K562 (cell line): ENCODE results near the gene HNRNPF. TPM values are rescaled to one million over a fixed set of nuclear protein-coding genes. Genes with fewer than 3 reads are reported as not detected.

Experiments
- ARID2 ChIP-seq: fragments of 450-650 bp; IDR thresholded peaks from 2 replicates; pipeline ENCODE4 v1.6.1; 2017; ENCODE audit warnings: antibody characterized with exemption, mild to moderate bottlenecking
- ATF7 ChIP-seq: fragments of 450-650 bp; IDR thresholded peaks from 2 replicates; pipeline ENCODE4 v1.7.1; 2014; ENCODE audit warnings: mild to moderate bottlenecking, moderate library complexity
- FOS ChIP-seq: IDR thresholded peaks from 3 replicates; pipeline ENCODE4 v1.6.1; 2011; ENCODE audit not compliant: insufficient read length; ENCODE audit errors: extremely low read depth
- GATAD2A ChIP-seq: fragments of 450-650 bp; IDR thresholded peaks from 2 replicates; pipeline ENCODE4 v1.6.1; 2017
- GATAD2B ChIP-seq: fragments of 450-650 bp; IDR thresholded peaks from 2 replicates; pipeline ENCODE4 v1.6.1; 2017; ENCODE audit warnings: mild to moderate bottlenecking, borderline replicate concordance
- GTF2F1 ChIP-seq: IDR thresholded peaks from 2 replicates; pipeline ENCODE4 v1.6.1; 2011; ENCODE audit warnings: low read depth, low read length, improper control_type of control experiment
- MAFK ChIP-seq: IDR thresholded peaks from 2 replicates; pipeline ENCODE4 v1.6.1; 2011; ENCODE audit warnings: low read length, improper control_type of control experiment
- NCOA1 ChIP-seq: fragments of 450-650 bp; IDR thresholded peaks from 2 replicates; pipeline ENCODE4 v1.6.1; 2016; ENCODE audit warnings: low read depth
- NCOR1 ChIP-seq: fragments of 450-650 bp; IDR thresholded peaks from 2 replicates; pipeline ENCODE4 v1.6.1; 2016; ENCODE audit warnings: mild to moderate bottlenecking, moderate library complexity
- RB1 ChIP-seq: fragments of 450-650 bp; IDR thresholded peaks from 2 replicates; pipeline ENCODE4 v1.6.1; 2017; ENCODE audit warnings: low read depth, mild to moderate bottlenecking
- SNRNP70 ChIP-seq: fragments of 200-400 bp; formaldehyde crosslinking; optimal IDR thresholded peaks from 2 replicates; pipeline ENCODE3; 2017; ENCODE audit warnings: low read depth, low read length
- SP2 ChIP-seq: IDR thresholded peaks from 2 replicates; pipeline ENCODE4 v1.6.1; 2011; ENCODE audit warnings: mild to moderate bottlenecking, low read depth, low read length, moderate library complexity; ENCODE audit not compliant: poor library complexity, severe bottlenecking; ENCODE audit errors: extremely low read depth
- TAF1 ChIP-seq: IDR thresholded peaks from 2 replicates; pipeline ENCODE4 v1.6.1; 2011; ENCODE audit warnings: mild to moderate bottlenecking, low read length, moderate library complexity; ENCODE audit not compliant: insufficient read depth, control insufficient read depth, severe bottlenecking; ENCODE audit errors: extremely low read depth
- ZBTB7A ChIP-seq: IDR thresholded peaks from 2 replicates; pipeline ENCODE4 v1.6.1; 2011; ENCODE audit warnings: low read depth, mild to moderate bottlenecking, low read length, moderate library complexity, borderline replicate concordance; ENCODE audit not compliant: control insufficient read depth
- ZKSCAN8 ChIP-seq: fragments of 200-800 bp; sonication (Bioruptor generic); IDR thresholded peaks from 2 replicates; pipeline ENCODE4 v1.6.1; 2016; ENCODE audit warnings: missing genetic modification characterization, missing compliant biosample characterization
- ZNF282 ChIP-seq: sonication (generic); formaldehyde crosslinking; IDR thresholded peaks from 2 replicates; pipeline ENCODE4 v1.8.1; 2023; ENCODE audit warnings: missing genetic modification reagents
- ZNF551 ChIP-seq: fragments of 250-450 bp; sonication (Bioruptor Pico); IDR thresholded peaks from 2 replicates; pipeline ENCODE4 v1.5.0; 2021; ENCODE audit warnings: mild to moderate bottlenecking, moderate library complexity
- ZNF583 ChIP-seq: fragments of 250-450 bp; sonication (Bioruptor Pico); IDR thresholded peaks from 2 replicates; pipeline ENCODE4 v1.4.0; 2020
- polyA plus RNA-seq, 8 experiments: library from polyadenylated mRNA; depleted of rRNA in 4 of 8; stranded (reverse) in 5 of 8; unstranded in 3 of 8; fragments of >200 nt; fragmentation: Nextera tagmentation in 2 of 8; fragmentation: Illumina TruSeq in 1 of 8; extraction: Ambion mirVana in 2 of 8; extraction: Trizol in 1 of 8; gene quantifications; 2 replicates each; pipeline versions ENCODE4 v1.2.1 to v1.2.3, GENCODE V29; 2011 to 2014; ENCODE audit warnings: inconsistent platforms in 1 of 8, missing spikeins in 1 of 8
- total RNA-seq, 7 experiments: library from RNA; depleted of rRNA in 6 of 7; stranded (reverse); fragments of >200 nt in 6 of 7; fragmentation: Illumina TruSeq in 2 of 7; extraction: Trizol in 2 of 7; gene quantifications; 2 replicates each; pipeline versions ENCODE4 v1.2.1 to v1.2.3, GENCODE V29; 2011 to 2021; ENCODE audit warnings: low replicate concordance in 1 of 7
- TF ChIP-seq, protein P1 (sequence below), 2 experiments: IDR thresholded peaks; 2 replicates each; pipeline ENCODE4 v1.6.1; 2011; ENCODE audit warnings: borderline replicate concordance in 1 of 2, control low read depth in 1 of 2, low read depth in 1 of 2, low read length in 1 of 2, mild to moderate bottlenecking in 1 of 2, mixed read lengths in 1 of 2, moderate library complexity in 1 of 2; ENCODE audit not compliant: insufficient read depth in 1 of 2, insufficient read length in 1 of 2, poor library complexity in 1 of 2, severe bottlenecking in 1 of 2; ENCODE audit errors: extremely low read depth in 1 of 2
- TF ChIP-seq, protein P2 (sequence below): fragments of 450-650 bp; IDR thresholded peaks from 2 replicates; pipeline ENCODE4 v1.6.1; 2016; ENCODE audit warnings: mild to moderate bottlenecking
- TF ChIP-seq, protein P3 (sequence below): fragments of 450-650 bp; IDR thresholded peaks from 2 replicates; pipeline ENCODE4 v1.6.1; 2016; ENCODE audit warnings: borderline replicate concordance

The HNRNPF gene
- total and polyA plus RNA-seq, 9 of the 15 experiments (the other 6 are each of a cell fraction or from before 2014, with no cell fraction given), result 192 to 489 (median 416) TPM

DNA sequence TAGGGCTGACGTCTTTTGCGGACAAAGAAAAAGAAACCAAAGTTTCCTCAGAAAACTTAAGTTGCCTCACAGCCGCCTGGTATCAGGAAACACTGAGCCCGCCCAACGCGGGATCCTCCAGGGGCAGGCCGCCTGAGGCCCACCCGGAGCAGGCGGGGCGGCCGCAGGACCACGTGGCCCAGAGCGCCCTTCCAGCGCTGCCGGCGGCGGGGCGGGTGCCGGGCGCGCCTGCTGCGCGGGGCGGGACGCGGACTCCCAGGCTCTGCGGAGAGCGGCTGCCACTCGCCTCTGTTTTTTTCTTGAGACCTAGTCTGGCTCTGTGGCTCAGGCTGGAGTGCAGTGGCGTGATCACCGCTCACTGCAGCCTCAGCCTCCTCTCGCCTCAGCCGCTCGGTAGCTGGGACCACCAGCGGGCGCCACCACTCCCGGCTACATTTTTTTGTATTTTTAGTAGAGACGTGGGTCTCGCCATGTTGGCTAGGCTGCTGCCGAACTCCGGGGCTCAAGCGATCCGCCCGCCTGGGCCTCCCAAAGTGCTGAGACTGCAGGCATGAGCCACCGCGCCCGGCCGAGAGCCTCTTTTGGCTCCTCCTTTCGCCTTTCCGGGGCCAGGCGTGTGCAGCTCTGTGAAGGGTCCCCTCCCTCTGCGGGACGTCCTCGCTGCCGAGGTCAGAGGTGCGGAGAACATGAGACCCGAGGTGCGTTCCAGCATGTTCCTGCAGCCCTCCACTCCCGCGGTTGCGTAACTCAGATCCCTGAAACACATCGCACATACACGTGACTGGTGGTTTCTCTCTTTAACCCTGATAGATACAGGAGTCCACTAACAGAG is 11.6 kb upstream of the HNRNPF start (continued):
- TF ChIP-seq, protein P1, sequence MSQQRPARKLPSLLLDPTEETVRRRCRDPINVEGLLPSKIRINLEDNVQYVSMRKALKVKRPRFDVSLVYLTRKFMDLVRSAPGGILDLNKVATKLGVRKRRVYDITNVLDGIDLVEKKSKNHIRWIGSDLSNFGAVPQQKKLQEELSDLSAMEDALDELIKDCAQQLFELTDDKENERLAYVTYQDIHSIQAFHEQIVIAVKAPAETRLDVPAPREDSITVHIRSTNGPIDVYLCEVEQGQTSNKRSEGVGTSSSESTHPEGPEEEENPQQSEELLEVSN (IDR thresholded peaks at IDR 0.05; ENCODE audit: borderline replicate concordance in 1 of 2, extremely low read depth in 1 of 2, insufficient read depth in 1 of 2, insufficient read length in 1 of 2, low read depth in 1 of 2, low read length in 1 of 2, poor library complexity in 1 of 2, severe bottlenecking in 1 of 2), result peak; percentile 89 to 93
- TF ChIP-seq ZBTB7A, result peak; percentile 87; the same call in 1 of the 2 replicates
- no peak for TF ChIP-seq SNRNP70
- TF ChIP-seq MAFK, result peak; percentile 29; the same call in 1 of the 2 replicates
- peak; percentile 34; the same call in 1 of the 2 replicates for TF ChIP-seq ZKSCAN8 (CRISPR knock-in tag)
- no peak for TF ChIP-seq GATAD2A
- peak; percentile 44; the same call in 1 of the 2 replicates for TF ChIP-seq NCOR1
- 0 out of 2 replicates have a peak, but pooled peaks have one; percentile 37 for TF ChIP-seq ZNF583 (CRISPR knock-in tag)
- no peak for TF ChIP-seq GTF2F1
- TF ChIP-seq FOS, result no peak
- TF ChIP-seq ATF7, result peak; percentile 62
- peak; percentile 80 for TF ChIP-seq NCOA1
- peak; percentile 56 for TF ChIP-seq TAF1
- peak; percentile 41; the same call in 1 of the 2 replicates for TF ChIP-seq ZNF282 (CRISPR knock-in tag)
- TF ChIP-seq SP2, result no peak
- TF ChIP-seq GATAD2B, result 0 out of 2 replicates have a peak, but pooled peaks have one; percentile 43
- 0 out of 2 replicates have a peak, but pooled peaks have one; percentile 38 for TF ChIP-seq ARID2
- TF ChIP-seq, protein P2, sequence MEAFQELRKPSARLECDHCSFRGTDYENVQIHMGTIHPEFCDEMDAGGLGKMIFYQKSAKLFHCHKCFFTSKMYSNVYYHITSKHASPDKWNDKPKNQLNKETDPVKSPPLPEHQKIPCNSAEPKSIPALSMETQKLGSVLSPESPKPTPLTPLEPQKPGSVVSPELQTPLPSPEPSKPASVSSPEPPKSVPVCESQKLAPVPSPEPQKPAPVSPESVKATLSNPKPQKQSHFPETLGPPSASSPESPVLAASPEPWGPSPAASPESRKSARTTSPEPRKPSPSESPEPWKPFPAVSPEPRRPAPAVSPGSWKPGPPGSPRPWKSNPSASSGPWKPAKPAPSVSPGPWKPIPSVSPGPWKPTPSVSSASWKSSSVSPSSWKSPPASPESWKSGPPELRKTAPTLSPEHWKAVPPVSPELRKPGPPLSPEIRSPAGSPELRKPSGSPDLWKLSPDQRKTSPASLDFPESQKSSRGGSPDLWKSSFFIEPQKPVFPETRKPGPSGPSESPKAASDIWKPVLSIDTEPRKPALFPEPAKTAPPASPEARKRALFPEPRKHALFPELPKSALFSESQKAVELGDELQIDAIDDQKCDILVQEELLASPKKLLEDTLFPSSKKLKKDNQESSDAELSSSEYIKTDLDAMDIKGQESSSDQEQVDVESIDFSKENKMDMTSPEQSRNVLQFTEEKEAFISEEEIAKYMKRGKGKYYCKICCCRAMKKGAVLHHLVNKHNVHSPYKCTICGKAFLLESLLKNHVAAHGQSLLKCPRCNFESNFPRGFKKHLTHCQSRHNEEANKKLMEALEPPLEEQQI, result peak; percentile 40; the same call in 1 of the 2 replicates
- TF ChIP-seq RB1, result peak; percentile 70
- TF ChIP-seq ZNF551 (CRISPR knock-in tag), result no peak
- TF ChIP-seq, protein P3, sequence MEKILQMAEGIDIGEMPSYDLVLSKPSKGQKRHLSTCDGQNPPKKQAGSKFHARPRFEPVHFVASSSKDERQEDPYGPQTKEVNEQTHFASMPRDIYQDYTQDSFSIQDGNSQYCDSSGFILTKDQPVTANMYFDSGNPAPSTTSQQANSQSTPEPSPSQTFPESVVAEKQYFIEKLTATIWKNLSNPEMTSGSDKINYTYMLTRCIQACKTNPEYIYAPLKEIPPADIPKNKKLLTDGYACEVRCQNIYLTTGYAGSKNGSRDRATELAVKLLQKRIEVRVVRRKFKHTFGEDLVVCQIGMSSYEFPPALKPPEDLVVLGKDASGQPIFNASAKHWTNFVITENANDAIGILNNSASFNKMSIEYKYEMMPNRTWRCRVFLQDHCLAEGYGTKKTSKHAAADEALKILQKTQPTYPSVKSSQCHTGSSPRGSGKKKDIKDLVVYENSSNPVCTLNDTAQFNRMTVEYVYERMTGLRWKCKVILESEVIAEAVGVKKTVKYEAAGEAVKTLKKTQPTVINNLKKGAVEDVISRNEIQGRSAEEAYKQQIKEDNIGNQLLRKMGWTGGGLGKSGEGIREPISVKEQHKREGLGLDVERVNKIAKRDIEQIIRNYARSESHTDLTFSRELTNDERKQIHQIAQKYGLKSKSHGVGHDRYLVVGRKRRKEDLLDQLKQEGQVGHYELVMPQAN, result peak; percentile 70; the same call in 1 of the 2 replicates
